ENCODE results near the gene PLPP4.

The PLPP4 gene

GRCh38 chr10:120456143-120456625 lies 843 bp upstream of the PLPP4 start:
- no peak for DNase-seq (ENCODE audit: low spot score)

DNA sequence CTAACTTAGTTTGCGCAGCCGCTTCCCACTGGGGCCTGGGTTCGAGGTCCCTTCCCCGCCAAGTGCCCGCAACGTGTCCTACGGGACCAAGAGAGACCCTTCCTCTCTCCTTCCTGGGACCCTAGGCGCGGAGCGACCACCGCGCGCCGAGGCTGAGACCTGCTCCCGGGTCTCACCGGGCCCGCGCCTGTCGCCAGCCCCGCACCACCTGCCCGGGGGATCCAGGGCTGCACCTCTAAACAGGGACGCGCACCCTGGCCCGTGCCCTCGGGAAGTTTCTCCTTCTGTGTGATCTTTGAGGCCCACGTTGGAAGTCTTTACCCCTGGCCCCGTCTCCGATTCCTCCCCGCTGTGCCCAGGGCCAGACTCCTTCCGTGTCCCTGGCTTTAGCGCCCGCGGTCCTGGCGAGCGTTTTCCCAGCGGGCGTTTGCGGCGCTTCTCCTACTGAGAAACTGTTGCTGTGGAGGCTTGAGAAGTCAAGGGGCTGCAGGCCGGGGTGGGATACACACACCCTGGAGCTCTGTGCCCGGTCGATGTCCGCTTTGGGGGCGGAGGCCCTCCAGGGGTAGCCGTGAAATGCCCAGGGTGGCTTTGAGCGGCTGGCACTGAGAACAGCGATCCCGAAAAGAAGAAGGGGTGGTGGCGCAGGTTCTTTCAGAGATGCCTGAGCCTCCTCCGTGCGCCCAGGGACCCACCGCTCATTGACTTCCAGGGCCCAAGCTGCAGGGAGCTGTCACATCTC lies 575 bp downstream of the PLPP4 start:
- no peak for DNase-seq (ENCODE audit: low spot score)

GRCh38 chr10:120458432-120458831 lies 1.4 kb downstream of the PLPP4 start:
- DNase-seq (ENCODE audit: low spot score) = no peak

DNA sequence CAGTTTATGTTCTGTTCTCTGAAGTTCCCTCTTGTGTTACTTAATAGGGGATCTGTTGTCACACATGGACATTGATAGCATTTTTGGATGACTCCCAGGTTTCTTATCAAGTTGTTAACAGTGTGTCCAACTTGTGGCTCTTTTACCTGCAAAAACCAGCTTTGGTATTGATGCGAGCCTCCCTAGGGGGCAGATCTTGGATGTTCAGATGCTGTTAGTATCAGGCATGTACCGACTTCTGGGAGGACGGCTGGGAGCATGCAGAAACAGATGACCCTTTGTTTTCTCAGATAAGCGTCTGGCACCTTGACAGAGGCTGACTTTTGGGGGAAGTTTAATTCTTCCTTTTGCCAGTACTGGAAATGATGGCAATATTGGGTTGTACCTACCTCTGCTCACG lies 2.2 kb downstream of the PLPP4 start:
- DNase-seq (ENCODE audit: low spot score) = no peak

DNA sequence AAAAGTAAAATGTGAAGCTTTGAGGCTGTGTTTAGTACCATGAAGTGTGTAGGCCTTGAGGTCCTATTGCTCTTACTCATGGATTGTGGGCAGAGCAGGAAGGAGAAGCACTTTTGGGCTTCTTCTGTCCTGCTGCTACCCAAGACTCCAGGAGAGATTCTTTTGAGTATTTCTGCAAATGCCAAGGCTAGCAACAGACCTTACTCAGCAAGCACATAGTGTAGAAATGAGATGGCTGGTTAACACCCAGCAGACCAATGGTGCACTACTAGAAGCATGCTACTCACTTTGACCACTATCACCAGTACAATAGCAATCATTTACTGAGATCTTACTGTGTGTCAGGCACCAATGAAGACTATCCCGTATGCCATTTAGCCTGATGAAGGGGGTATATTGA lies 3.2 kb downstream of the PLPP4 start:
- no peak for DNase-seq (ENCODE audit: low spot score)

DNA sequence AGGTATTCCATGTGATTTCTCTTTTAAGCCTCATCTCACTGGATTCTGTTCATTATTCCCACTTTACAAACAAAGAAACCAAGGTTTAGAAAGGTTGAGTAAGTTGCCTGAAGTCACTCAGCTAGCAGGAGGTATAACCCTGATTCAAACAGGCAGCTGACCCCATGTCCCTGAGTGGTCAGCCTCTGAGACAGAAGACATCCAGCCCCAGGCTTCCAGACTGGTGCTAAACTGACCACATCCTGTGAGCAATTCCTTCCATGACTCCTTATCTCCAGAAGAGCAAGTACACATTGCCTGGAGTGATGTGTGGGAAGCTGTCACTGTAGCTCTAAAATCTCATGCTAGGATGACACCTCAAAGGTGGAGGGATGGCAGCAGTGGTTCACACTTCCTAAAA lies 3.7 kb downstream of the PLPP4 start:
- no peak for DNase-seq (ENCODE audit: low spot score)

GRCh38 chr10:120462018-120462682 lies 5.1 kb downstream of the PLPP4 start:
- DNase-seq (ENCODE audit: low spot score) = no peak

GRCh38 chr10:120465138-120465537 lies 8.1 kb downstream of the PLPP4 start:
- DNase-seq (ENCODE audit: low spot score) = no peak

DNA sequence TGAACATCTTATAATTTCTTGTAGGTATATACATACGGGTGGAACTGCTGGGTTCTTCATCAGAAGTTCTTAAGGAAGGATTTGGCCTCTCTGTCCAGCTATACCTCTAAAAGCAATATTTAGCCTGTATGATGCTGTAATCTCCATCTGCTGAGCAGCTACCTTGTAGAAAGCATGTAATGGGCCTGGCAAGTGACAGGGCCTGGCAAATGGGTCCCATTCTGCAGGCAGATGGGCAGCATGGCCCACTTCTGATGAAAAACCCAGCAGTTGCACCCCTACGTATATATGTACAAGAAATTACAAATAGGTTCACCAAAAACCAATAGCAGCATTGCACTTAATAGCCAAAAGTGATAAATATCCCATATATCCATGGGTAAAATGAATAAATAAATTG lies 9.0 kb downstream of the PLPP4 start:
- DNase-seq (ENCODE audit: low spot score) = no peak

DNA sequence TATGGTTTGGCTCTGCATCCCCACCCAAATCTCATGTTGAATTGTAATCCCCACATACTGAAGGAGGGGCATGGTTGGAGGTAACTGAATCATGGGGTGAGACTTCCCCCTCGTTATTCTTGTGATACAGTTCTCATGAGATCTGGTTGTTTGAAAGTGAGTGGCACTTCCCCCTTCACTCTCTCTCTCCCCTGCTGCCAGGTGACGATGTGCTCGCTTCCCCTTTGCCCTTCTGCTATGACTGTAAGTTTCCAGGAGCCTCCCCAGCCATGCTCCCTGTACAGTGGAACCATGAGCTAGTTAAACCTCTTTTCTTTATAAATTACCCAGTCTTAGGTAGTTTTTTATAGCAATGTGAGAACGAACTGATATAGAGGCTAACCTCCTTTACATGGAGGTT lies 16.6 kb downstream of the PLPP4 start:
- DNase-seq (ENCODE audit: low spot score) = no peak

- DNase-seq (ENCODE audit: low spot score) = no peak
Observed at GRCh38 chr10:120474956-120475355, 17.9 kb downstream of the PLPP4 start.

DNA sequence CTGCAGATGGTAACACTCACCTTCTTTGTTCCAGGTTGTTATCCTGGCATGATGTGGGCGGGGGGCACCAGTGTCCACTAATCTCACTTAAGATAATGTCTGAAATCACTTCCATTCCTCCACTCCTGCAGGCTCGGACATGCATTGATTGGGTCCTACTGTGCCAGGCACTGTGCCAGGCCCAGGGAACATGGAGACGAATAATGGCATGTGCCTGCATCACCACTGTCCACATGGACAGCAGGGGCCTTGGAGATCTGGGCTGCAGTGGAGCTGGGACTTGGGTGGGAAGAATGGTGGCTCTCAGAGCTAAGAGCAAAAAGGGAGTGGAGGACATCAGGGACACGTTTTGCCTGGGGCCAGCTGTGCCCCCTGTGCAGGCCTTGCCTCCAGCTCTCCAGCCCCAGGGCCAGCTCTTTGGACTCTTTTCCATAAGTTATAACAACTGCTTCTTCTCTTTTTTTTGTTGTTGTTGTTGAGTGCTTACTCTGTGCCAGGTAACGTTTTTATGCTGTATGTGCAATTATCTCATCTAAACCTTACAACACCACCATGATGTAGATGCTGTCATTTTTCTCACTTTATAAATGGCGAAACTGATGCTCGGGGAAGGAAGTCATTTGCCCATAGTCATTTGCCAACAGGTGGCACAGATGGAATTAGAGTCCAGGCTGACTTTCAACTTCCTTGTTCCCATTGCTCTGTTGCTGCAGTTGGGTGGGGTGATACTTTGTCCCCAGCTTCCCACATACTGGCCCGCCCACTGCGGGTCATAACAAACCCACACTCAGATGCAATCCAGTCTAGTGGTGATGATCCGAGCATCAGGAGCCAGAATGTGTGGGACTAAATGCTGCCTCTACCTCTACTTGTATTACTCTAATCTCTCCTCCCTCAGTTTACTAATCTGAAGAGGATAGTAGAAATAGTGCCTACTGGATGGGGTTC lies 19.1 kb downstream of the PLPP4 start:
- no peak for DNase-seq (ENCODE audit: low spot score)

DNA sequence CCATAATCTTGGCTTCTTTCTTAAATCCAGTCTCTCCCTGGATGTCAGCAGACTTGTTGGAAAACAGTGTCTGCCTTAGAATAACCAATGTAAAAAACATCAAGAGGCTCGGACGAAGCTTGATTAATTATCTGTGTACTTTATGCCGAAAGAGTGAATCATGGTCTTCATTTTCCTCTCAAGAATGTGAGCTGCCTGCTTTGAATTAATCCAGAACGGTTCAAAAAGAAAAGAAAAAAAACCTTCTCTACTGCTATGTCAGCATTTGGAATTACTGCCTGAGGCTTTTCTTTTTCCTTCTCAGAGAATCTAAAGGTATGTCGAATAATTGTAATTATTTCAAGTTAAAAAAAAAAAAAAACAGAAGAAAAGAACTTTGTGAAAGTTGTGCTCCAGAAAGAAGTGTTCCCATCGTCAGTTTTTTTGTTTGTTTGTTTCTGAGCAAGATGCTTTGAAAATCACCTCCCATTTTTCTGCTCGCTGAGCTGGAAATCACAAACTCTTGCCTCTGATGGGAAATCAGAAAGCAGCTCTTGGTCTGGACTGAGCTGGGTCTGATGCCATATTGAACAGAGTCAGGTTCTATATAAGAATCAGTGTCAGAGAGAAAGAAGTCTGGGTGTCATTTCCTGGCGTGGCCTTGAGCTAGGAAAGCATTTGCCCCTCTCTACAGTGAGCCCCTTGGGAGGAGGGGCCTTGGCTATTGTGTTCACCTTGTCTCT lies 20.2 kb downstream of the PLPP4 start:
- no peak for DNase-seq (ENCODE audit: low spot score)

- DNase-seq (ENCODE audit: low spot score) = no peak
Observed at GRCh38 chr10:120477743-120478141, 20.7 kb downstream of the PLPP4 start.

GRCh38 chr10:120478386-120478785 lies 21.4 kb downstream of the PLPP4 start:
- no peak for DNase-seq (ENCODE audit: low spot score)

DNA sequence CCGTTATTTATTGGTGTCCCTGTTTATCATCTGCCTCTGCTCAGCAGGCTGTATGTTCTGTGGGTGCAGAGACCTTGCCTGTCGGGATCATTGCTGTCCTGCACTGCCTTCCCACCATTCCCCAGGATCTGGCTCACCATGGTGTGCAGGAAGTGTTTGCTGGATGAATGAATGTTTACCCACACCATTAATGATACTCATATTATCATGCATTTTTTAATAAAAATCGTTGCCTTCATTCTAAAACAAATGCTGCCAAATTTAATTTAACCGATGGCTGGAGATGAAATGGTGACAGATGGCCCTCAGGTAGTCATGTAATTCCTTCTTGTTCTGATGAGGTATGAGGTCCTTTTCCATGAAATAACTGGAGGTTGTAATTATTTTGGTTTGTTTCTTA lies 22.5 kb downstream of the PLPP4 start:
- DNase-seq (ENCODE audit: low spot score) = no peak

DNA sequence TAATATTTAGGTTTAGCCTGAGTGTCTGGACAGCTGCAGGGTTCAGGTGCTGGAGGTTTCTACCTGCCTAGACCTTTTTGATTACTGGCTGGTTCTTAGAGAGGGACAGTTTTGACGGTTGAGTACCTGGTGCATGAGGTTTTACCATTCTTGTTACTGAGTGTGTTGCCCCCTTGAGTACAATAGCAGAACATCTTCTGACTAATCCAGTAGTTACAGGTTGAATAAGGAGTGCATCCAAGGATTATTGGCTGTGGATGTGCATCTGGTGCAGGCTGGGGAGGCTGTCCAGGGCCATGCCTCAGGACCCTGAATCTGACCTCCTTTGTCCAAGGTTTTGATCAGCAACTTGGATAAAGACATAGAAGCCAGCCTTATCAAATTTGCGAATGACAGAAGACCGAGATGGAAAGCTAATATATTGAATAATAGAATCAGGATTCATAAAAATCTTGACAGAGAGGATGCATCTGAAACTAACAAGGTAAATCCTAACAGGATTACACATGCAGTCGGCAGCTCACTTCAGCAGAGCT lies 23.1 kb downstream of the PLPP4 start:
- DNase-seq (ENCODE audit: low spot score) = no peak

- DNase-seq (ENCODE audit: low spot score) = no peak
Observed at GRCh38 chr10:120480848-120481247, 23.8 kb downstream of the PLPP4 start.

- no peak for DNase-seq (ENCODE audit: low spot score)
Observed at GRCh38 chr10:120483006-120483405, 26.0 kb downstream of the PLPP4 start.

DNA sequence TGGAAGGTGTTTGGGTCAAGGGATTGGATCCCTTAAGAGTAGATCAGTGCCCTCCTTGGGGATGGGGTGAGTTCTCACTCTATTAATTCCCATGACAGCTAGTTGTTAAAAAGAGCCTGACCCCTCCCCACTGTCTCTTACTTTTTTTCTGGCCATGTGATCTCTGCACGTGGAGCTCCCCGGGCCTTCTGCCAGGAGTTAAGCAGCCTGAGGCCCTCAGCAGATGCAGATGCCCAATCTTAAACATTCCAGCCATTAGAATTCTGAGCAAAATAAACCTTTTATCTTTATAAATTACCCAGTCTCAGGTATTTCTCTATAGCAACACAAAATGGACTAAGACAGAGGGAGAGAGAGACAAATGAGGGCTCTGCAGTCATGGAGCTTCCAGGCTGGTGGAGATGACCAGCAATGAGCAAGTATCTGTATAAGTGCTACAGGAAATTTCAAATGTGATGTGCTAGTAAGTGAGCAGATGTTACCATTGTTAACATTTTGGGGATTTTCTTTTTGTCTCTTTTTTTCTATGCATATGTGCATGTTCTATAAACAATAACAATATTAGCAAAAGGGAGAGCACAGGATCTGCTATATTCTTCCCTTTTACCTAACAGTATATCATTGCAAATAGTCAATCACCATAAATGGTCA lies 26.7 kb downstream of the PLPP4 start:
- DNase-seq (ENCODE audit: low spot score) = no peak

- no peak for DNase-seq (ENCODE audit: low spot score)
Observed at GRCh38 chr10:120485946-120486345, 28.9 kb downstream of the PLPP4 start.
